Measurements from ENCODE around the gene RIPPLY3.
"Not testable (repeated sequence)": the region's sequence is repeated elsewhere in the genome, so short reads cannot be mapped to it uniquely, and the experiment has no call there.

RIPPLY3 gene

DNA sequence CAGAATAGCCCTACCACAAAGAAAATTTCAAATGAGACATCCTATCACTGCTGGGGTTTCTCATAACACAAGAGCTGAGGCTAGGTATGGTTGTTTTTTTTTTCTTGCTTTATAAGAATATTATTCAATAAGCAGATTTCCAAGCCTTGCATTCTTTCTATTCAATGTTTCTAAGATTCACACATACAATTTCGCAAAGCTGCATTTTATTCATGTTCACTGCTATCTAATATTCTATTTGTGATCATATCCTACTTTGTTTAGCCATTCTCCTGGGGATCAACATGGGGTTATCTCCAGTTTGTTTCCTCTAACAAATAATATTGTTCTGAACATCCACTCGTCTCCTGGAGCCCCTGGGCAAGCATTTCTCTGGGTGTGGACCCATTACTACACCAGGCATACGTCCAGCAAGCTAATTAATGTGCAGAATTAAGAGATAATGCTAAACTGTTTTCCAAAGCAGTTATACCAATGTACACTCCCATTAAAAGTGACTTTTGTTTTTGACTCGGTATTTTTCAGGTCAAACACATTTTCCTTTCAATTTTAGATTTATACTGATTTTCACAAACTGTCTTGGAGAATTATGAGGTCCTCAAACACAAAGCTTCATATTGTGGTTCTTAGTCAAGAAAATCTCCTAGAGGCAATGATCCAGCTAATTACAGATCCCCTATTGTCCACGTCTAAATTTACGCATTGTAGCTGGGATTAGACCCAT, 24.4 kb upstream of the RIPPLY3 start:
- no peak for DNase-seq

DNA sequence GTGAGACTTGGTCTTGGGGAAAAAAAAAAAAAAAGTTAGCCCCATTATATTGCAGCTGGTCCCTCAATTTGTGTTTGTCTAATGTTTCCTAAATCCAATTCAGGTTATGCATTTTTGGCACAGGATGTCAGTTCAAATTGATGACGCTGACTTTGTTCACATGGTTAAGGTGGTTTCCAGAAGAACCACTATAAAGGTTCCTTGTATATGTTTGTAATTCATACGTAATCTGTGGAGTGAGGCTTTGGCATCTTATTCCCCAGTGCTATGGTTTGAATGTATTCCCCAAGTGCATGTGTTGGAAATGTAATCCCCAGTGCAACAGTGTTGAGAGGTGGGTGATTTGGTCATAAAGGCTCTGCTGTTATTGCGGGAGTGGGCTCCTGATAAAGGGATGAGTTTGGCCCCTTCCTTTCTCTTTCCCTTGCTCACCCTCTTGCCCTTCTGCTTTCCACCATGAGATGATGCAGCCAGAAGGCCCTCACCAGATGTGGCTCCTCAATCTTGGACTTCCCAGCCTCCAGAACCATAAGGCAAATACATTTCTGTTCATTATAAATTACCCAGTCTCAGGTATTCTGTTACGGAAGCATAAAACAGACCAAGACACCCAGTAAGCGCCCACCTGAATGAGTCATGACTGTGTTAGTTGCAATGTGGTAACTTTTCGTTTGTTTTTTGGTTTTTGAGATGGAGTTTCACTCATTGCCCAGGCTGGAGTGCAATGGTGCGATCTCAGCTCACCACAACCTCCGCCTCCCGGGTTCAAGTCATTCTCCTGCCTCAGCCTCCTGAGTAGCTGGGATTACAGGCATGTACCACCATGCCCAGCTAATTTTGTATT, 20.5 kb upstream of the RIPPLY3 start:
- DNase-seq: no peak

DNA sequence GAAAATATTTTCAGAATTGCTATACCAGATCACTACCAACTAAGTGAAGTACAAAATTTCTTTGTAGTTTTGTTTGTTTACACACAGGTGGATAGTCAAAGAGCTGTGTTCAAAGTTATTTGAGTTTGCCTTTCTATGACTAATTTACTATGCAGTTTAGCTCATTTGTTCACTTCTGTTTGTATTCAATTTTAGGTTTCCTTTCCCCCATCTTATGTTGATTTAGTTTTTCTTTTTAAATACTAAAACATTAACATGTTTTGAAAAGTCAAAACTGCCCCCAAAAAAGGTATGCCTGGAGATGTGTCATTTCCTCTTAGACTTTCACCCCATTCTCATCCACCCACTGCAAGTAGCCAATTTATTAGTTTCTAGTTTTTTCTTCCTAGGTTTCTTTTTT, 18.7 kb upstream of the RIPPLY3 start:
- DNase-seq: no peak

DNA sequence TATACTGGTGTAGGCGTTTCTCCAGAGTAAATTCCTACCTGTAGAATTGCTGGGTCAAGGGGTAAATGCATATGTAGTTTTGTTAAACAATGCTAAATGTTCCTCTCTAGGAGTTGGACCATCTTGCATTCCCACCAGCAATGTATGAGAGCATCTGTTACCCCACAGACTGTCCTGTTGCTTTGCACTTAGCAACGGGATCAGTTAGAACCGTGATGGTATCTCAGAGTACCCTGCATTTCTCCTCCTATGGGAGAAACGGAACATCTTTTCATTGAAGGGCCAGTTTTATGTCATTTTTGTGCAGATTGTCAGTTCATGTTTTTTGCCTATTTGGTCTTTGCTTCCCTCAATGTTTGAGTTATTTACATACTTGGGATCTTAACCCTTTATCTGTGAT, 18.0 kb upstream of the RIPPLY3 start:
- DNase-seq: no peak

DNA sequence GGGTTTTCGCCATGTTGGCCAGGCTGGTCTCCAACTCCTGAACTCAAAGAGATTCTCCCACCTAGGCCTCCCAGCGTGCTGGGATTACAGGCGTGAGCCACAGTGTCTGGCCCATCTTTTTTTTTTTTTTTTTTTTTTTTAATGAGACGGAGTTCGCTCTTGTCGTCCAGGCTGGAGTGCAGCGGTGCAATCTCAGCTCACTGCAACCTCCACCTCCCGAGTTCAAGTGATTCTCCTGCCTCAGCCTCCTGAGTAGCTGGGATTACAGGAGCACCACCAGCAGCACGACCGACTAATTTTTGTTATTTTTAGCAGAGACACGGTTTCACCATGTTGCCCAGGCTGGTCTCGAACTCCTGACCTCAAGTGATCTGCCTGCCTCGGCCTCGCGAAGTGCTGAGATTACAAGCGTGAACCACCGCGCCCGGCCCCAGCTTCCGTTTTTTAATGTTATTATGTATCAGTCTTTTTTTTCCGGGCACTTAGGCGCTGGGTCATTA, 17.3 kb upstream of the RIPPLY3 start:
- DNase-seq: not testable (repeated sequence)

DNA sequence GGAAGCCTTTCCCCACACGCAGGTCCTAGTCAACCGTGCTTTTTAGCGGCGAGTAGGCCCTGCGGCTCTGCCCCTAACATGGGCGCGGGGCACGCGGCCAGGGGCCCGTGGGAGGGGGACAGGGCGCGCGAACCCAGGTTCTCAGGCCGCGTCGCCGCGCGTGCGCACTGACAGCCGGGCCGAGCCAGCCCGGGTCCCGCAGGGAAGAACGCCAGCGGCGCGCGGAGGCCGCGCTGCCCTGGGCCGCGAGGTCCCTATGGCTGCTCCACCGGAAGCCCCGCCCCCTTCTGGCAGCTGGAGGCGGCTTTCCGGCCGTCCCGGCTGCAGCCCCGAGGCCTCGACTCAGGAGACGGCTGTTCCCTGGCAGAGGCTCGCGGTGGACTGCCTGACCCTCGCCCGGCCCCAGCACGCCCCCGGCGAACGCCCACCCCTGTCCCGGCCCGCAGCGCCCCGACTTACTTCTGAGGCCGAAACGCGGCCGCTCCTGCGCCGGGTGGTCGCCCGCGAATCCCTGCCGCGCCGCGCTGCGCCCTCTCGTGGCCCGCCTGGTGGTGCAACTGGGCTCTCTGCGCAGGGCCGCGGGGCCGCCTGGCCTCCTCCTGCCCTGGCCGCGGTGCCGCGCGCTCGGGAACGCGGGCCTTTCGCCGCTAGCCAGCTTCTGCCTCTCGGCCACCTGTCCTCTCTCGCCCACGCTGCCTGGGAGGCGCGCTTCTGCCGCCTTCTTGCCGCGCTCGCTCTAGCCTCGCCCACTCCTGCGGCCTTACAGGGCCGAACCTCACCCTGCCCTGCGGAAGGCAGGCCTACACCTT, 16.6 kb upstream of the RIPPLY3 start:
- DNase-seq: peak; percentile 92 to 97

DNA sequence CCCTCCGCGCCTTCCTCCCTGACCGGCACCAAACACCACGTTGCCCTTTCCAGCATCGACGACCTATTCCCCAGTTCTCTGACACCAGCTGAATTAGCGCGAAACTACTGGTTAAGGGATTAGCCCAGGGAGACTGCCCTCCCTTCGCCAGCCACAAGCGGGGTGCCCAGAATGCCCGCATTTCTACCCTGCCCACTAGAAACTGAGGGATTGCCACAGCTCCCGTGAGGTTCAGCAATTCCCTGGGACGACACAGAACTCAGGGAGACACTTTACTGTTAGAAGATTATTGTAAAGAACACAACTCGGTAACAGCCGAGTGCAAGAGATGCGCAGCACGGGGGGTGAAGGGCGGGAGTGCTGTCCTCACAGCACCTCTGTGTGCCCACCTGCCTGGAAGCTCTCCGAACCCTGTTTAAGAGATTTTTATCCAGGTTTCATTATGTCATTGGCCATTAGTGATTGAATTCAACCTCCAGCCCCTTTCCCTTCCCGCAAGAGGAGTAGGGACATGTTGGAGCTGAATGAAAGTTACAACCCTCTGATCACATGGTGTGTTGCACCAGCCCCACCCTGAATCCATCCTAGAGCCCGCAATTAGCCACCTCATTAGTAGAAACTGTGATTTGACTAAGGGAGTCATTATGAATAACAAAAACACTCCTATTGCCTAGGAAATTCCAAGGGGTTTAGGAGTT, 15.8 kb upstream of the RIPPLY3 start:
- DNase-seq: peak in 1 of 2 experiments; percentile 20

DNA sequence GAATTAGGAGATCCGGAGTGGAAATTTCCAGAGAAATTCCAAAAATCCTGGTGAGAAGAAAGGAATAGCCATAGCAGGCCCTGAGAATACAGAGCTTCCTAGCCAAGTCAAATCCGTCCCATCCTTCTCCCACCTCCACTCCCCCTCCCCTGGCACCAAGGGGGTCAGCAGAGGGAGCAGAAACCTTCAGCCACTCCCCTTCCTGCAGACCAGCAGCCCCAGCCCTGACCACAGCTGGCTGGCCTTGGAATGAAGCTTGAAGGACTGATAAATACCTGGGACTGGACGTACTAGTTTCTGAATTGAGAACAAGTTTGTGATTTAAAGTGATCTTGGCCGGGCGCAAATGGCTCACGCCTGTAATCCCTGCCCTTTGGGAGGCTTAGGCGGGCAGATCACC, 13.8 kb upstream of the RIPPLY3 start:
- DNase-seq: no peak

DNA sequence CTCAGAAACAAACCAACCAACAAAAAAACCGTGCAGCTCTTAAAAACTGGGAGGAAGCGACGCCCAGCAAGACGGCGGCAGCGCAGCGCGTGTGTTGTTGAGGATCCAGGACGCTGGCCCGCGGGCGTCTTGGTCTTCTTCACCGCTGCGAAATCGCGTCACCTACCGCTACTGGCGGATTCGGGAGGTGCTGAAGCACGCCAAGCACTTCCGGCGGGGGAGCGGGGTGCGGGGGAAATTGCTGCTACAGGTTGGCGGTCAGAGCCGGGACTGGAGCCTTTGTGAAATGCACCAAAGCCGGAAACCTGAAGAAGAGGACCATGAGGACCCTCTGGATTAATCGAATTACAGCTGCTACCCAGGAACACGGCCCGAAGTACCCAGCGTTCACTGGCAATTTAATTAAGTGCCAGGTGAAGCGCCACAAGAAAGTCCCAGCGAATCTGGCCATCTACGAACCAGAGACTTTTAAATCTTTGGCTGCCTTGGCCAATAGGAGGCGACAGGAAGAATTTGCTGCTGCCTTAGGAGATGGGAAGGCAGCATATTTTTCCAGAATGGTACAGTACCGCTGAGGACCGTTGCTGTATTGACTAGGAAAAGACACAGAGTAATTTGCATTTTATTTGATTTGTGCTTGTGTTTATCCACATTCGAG, 11.9 kb upstream of the RIPPLY3 start:
- no peak for DNase-seq

DNA sequence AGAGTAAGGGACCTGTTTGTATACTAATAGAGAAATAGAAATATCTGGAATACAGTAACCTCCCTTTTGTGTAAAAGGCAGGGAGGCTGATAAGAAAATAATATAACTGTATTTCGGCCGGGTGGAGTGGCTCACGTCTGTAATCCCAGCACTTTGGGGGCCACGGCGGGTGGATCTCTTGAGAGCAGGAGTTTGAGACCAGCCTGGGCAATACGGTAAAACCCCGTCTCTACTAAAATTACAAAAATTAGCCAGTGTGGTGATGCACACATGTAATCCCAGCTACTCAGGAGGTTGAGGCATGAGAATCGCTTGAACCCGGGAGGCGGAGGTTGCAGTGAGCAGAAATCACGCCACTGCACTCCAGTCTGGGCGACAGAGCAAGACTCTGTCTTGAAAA, 11.2 kb upstream of the RIPPLY3 start:
- not testable (repeated sequence) for DNase-seq

DNA sequence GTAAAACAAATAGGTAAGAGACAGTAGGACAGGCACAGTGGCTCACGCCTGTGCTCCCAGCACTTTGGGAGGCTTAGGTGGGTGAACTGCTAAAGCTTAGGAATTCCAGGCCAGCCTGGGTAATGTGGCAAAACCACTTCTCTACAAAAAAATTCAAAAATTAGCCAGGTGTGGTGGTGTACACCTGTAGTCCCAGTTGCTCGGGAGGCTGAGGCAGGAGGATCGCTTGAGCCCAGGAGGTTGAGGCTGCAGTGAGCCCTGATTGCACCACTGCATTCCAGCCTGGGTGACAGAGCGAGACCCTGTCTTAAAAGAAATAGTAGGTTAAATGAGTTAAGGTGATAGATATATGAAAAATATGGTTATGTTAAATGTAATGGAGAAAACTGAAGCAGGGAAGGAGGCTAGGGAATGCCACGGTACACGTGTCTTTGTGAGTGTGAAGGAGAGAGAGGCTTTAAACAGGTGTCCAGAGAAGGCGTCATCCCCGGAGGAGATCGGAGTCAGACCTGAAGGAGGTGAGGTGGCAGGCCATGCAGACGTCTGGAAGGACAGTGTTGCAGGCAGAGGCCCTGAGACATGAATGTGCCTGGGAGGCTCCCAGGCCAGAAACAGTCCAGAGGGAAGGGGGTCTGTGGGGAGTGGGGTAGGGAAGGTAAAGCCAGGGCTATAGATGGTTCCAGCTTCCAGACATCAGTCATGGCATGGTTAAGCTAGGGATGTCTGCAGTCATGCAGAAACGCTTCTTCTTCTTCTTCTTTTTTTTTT, 7.2 kb upstream of the RIPPLY3 start:
- no peak for DNase-seq

DNA sequence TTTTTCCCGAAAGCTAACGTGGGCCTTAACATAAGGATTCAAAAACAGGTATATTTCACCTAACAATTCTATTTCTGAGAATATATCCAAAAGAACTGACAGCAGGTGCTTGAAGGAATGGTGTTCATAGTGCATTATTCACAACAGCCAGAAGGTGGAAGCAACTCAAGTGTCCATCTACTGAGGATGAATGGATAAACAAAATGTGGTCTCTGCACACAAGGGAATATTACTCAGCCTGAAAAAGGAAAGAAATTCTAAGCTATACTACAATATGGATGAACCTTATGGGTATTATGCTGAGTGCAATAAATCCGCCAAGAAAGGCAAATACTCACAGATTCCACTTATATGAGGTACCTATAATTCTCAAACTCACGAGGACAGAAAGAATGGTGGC, 6.1 kb upstream of the RIPPLY3 start:
- DNase-seq: no peak

DNA sequence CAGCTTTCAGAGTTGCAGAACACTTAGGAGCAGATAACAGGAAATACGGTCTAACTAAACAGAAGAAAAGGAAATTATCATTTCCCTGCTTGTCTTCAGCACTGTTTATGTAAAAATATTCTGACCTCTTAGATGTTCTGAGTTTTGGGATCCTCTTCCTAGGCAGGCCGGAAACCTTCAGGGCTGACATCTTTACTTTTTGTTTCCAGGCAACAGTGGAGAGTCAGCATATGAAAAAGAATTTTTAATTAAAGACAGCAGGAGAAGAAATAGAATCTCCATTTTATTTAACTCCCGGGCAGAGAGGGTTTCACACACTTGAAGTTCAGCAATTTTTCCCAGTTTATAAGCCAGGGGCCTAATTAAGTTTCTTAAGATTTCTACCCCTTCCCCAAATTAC, 5.1 kb upstream of the RIPPLY3 start:
- no peak for DNase-seq

DNA sequence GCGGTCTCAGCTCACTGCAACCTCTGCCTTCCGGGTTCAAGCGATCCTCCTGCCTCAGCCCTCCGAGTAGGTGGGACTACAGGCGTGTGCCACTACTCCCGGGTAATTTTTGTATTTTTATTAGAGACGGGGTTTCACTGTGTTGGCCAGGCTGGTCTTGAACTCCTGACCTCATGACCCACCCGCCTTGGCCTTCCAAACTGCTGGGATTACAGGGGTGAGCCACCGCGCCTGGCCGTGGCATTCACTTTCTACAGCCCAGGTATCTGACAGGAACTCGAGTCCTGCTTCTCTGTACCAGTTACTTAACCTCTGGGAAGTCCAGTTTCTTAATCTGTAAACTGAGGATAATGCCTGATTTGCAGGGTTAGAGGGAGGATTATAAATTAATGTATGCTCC, 3.7 kb upstream of the RIPPLY3 start:
- not testable (repeated sequence) for DNase-seq

DNA sequence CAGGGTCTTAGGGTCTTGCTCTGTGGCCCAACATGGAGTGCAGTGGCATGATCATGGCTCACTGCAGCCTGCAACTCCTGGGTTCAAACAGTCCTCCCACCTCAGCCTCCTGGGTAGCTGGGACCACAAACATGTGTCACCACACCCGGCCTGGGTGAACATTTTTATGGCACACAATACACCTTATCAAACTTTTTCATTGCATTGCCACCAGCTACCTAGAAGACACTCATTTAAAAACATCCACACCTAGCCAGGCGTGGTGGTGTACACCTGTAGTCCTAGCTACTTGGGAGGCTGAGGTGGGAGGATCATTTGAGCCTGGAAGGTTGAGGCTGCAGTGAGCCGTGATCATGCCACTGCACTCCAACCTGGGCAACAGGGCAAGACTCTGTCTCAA, 2.6 kb upstream of the RIPPLY3 start:
- not testable (repeated sequence) for DNase-seq

DNA sequence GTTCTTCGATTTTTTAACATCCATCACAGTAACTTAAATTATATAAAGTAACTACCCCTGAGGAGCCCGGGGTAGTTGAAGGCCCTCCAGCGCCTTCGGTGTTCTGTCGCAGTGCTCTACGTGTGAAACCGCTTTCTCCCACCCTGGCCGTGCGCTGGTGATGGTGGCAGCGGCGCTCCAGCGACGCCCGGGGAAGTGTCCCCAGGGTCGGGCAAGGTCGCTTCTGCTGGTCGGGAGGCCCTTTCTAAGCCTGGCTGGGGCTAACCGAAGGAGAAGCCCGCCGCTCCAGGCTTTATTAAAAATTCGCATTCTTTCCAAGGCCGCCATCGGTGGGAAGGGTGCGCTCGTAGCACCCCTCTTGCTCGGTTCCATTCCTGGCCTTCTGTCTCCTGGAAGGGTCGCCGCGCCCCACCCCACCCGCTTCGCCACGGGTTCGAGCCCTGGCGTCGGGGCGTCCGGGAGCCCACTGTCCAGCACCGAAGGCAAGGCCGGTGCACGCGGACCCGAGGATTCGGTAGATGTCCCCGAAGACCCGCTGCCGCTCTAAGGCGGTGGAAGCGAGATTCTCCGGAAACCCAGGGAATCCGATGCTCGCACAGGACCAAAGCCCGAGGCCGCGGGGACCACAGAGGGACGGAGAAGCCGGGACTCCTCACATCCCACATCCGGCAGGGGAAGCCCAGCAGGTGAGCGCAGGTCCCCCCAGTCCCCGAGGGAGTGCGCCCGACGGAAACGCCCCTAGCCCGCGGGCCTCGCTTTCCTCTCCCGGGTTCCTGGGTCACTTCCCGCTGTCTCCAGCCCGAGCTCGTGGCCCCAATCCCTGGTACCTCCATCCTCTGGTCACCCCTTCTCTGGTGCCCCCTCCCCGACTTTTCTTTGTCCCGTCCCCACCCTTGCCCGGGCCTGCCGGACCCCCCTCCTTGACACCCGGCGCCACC, 685 bp upstream of the RIPPLY3 start:
- DNase-seq: no peak

DNA sequence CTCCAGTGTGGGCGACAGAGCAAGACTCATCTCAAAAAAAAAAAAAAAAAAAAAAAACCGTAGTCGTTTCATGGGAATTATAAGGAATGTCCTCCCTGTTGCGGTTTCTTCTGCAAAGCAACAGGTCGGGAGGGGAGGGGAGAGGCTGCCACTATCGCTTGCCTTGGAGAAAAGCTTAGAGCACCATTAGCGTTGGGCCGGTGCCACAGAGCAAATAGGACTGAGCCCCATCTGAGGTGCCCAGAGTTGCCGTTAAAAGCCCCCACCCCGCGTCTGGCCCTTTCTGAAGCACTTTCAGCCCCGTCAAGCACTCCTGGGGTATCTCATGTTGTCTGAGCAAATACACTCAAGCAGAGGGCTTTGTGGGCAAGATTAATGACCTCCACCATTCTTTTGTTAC, 2.2 kb downstream of the RIPPLY3 start:
- DNase-seq: peak; percentile 98 to 99

DNA sequence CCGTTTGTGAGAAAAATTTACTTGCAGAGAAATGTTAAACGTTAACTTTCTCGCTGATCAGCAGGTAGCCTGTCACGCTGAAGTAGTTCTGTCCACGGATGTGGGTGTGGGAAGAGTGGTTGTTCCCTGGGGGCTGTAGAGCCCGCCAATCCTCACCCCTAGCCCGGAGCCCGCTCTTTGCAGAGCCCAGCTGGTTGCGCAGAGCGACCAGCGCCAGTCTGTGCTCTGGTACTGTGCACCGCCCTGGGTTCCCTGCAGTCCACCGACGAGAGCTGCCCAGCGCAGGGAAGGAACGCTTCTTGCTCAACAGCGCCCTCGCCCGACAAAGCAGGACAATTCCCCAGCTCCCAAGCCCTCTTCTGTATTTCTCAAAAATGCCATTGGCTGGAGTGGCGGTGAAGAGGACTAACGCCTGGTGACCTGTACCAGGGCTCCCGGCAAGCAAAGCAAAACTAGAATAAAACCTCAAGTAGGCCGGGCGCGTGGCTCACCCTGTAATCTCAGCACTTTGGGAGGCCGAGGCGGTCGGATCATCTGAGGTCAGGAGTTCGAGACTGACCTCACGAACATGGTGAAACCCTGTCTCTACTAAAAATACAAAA, 3.3 kb downstream of the RIPPLY3 start:
- DNase-seq: peak; percentile 91 to 95

DNA sequence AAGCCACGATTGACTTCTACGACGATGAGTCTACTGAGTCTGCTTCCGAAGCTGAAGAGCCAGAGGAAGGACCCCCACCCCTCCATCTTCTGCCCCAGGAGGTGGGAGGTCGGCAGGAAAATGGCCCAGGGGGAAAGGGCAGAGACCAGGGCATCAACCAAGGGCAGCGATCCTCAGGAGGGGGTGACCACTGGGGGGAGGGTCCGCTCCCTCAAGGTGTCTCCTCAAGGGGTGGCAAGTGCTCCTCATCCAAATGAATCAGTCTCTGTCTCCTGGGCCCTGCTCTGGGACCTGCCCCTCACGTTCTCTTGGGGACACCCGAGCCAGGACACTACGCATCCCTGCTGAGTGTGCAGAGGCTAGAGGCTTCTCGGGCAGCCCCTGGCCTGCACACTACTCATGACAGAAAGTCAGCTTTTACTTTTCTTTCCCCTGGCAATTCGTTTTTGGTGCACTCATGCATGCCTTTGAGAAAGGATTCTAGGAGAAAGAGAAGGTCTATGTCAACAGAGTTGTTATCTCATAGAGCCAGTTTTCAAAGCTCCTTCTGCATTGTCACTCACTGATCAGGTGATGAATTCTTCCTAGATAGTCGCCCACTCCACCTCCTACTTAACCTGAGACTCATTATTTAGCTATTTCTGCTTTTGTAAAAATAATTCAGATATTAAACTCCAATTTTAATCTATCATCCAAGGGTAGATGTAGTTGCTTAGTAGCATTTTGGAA, 11.6 kb downstream of the RIPPLY3 start:
- no peak for DNase-seq

Measured in NCI-H187 (cell line).